SH-SY5Y (cell line): ENCODE data around the gene THSD4.

ENCODE experiments used
- GATA2 ChIP-seq: IDR thresholded peaks from 2 replicates; pipeline ENCODE4 v1.6.1; 2011; ENCODE audit warnings: mild to moderate bottlenecking, low read depth, low read length
- GATA3 ChIP-seq: IDR thresholded peaks from 2 replicates; pipeline ENCODE4 v1.6.1; 2011; ENCODE audit warnings: low read depth, mild to moderate bottlenecking, low read length, moderate library complexity

Gene THSD4

DNA sequence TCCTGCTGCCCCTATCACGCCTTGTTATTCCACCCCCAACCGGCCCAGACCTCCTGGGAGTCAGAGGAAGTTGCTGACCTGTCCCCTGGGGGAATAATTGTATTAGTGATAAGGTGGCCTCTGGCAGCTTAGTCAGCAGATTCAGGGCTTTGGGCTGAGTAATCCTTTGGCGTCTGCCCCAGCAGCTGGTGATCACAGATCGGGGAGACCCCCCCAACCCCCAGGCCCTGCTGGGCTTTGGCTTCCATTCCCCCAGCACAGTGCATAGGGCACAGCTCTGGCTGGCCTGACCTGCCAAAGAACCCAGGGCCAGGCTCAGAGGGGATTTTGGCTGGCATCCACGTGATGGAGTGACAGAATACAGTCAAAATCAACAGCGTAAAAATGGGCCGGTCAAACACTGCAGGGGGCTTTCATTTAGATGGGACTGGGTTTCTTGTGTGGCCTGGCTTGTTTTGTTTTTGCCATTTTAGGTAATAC is 691.2 kb downstream of the THSD4 start:
- no peak; the same call in 1 of the 2 replicates for TF ChIP-seq GATA2

DNA sequence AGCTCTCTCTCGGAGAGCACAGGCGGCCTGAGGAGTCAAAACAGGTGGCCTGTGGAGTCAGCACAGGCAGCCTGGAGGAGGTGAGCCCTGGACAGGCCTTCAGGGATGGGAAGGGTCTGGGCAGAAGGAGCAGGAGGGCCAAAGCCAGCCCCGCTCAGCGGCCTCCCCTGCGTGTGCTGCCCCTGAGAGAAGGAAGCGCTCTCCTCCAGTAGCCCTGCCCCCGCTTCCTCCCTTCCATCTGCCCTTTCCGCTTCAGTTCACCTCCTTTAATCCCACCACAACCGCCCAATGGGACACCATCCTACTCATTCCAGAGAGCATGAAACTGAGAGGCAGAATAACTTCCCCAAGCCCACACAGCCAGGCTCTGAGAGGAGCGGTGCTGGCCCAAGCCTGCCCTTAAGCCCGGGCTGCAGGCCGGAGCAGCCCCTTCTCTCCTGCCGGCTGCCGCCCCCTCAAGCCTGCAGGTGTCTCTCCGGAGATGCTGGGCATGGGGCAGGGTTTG is 691.9 kb downstream of the THSD4 start:
- TF ChIP-seq GATA2 (no peak), GATA3 (no peak)

DNA sequence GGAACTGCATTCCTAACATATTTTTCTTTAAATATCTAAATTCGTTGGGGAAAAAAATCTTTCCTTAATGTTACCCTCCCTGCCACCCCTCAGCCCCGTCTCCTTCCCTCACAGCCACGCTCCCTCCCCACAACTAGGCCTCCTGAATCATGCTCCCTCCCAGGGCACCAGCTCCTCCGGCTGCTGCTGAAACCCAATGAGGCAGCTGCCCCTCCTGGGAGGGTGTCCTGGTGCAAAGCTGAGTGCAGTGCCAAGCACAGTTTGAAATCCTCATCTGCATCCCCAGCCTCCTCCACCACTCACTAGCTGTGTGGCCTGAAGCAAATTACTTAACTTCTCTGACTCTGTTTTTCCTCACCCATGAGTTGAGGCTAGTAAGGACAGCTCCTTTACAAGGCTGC is 692.4 kb downstream of the THSD4 start:
- TF ChIP-seq GATA3 (no peak), GATA2 (no peak)

DNA sequence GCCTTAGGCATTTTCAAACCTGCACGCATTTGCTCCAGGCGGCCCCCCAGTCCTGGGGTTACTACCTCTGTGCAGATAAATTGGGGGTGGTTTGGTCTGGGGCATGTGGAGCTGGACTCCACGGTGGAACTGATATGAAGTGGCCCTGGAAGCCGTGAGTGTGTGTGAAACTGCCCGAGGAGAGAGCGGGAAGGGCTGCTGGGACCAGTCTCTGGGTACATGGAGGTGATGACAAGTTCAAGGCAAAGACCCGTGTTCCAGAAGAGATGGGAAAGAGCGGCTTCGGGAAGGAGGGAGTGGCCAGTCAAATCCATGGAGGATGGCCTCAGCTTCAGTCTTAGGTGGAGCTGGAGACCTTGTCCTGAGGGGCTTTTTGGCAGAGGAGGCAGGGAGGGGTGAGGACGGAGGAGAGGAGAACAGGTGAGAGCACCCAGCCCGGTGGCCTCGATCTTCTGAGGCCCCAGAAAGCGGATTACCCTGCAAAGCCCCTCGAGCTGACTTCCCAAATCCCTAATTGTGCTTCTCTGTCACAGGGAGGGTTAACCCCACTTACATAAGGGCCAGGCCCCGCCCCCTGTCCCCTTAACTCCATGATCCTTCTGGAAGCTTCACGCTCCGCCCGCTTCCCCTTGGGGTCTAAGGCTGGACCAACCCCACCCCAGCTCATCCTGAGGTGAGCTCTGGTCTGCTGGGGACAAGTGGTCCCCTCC is 693.2 kb downstream of the THSD4 start:
- no peak for TF ChIP-seq GATA3
- TF ChIP-seq GATA2, result no peak

DNA sequence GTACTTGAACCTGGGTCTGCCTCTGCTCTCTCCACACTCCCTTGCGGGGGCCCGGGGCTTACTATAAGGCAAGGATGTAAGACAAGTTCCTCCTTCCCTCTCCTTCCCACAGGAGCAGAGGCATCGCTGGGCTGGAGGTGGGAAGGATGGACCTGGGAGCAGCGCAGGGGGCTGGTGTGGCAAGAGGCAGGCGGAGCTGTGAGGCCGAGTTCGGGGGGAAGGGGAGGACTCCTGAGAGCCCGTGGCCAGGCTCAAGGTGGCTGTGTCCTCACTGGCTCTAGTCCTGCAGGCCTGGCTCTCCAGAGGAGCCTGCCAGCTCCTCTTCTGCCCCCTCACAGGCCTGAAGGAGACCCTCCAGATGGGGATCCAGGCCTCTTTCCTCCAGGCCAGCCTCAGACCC is 694.1 kb downstream of the THSD4 start:
- no peak for TF ChIP-seq GATA2
- TF ChIP-seq GATA3, result no peak

DNA sequence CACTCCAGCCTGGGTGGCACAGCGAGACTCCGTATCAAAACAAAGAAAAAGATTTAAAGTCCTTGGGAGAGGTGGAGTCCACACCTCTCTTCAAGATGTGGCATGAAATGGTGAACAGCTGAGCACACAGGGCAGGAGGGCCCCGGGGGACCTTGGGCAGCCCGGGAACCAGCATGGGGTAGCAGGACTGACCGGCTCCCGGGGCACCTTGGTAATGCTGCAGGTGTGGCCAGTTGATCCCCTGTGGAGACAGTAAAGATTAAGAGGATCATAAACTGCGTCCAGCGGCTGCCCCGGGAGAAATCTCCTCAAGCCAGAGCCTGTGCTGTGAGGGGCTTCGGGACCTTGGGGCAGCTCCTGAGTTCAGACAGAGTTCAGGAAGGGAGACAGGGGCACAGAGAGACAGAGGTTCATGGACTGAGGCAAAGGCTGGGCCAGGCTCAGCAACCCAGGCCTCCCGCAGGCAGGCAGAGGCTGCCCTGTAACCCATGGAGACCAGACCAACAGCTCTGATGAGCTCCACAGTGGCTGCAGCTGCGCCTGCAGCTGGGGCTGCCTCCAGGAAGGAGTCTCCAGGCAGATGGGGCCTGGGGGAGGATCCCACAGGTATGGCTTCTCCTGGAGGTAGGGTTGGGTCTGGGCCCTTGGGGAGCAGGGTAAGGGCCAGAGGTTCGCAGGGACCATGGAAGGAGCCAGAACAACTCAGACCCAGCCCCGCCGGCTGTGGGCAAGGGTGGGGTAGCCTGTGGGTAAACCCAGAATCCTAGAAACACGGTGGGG is 695.2 kb downstream of the THSD4 start, which contains the start of gene NR2E3:
Gene NR2E3, plus strand, starts transcription at position 299 of the 780 bp plus-strand sequence. Its CDS starts 190 bp downstream, at position 489.
- no peak for TF ChIP-seq GATA2
- TF ChIP-seq GATA3, result no peak

DNA sequence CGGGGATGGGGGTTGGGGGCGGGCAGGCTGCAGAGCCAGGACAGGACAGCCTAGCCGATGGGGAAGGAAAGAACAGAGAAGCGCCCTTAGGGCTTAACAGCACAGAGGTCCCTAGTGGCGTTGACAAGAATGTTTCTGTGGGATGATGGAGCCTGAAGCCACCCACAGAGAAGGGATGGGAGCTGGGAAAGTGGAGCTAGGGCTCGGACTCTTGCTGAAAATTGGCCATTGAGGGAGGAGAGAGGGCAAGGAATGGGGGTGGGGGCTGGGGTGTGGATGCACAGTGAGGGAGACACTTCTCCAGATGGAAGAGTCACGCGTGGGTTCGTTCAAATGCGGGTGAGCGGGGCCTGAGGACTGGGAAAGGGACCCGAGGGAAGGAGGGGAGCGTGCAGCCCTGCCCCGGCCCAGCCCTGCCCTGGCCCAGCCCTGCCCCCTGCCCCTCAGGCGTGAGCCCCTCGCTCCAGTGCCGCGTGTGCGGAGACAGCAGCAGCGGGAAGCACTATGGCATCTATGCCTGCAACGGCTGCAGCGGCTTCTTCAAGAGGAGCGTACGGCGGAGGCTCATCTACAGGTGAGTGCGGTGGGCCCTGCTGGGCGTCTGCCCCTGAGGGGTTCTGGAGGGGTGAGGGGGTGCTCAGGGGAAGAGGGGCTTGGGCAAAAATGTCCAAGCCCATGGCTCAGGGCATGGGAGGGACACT is 695.9 kb downstream of the THSD4 start:
- TF ChIP-seq GATA2 (no peak), GATA3 (no peak)

DNA sequence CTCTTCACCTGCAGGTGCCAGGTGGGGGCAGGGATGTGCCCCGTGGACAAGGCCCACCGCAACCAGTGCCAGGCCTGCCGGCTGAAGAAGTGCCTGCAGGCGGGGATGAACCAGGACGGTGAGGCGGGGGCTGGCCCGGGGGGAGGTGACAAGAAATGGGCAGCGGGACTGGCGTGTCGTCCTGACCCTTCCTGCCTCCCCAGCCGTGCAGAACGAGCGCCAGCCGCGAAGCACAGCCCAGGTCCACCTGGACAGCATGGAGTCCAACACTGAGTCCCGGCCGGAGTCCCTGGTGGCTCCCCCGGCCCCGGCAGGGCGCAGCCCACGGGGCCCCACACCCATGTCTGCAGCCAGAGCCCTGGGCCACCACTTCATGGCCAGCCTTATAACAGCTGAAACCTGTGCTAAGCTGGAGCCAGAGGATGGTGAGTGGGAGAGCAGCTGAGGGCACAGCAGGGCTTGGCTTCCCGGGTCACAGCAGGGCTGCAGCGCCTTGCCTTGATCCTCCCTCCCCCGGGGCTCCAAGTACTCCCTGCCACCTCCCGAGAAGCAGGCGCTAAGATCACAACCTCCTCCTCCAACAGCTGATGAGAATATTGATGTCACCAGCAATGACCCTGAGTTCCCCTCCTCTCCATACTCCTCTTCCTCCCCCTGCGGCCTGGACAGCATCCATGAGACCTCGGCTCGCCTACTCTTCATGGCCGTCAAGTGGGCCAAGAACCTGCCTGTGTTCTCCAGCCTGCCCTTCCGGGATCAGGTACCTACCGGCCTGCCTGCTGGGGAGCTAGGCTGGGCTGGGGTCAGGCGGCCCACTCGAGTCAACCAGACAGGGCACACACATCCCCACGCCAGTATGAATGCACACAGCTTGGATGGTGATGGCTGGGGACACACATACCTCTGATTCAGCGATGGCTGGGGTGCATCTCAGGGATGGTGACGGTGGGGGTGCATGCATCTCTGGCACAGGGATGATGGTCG is 696.8 kb downstream of the THSD4 start:
- TF ChIP-seq GATA2 (no peak), GATA3 (no peak)

DNA sequence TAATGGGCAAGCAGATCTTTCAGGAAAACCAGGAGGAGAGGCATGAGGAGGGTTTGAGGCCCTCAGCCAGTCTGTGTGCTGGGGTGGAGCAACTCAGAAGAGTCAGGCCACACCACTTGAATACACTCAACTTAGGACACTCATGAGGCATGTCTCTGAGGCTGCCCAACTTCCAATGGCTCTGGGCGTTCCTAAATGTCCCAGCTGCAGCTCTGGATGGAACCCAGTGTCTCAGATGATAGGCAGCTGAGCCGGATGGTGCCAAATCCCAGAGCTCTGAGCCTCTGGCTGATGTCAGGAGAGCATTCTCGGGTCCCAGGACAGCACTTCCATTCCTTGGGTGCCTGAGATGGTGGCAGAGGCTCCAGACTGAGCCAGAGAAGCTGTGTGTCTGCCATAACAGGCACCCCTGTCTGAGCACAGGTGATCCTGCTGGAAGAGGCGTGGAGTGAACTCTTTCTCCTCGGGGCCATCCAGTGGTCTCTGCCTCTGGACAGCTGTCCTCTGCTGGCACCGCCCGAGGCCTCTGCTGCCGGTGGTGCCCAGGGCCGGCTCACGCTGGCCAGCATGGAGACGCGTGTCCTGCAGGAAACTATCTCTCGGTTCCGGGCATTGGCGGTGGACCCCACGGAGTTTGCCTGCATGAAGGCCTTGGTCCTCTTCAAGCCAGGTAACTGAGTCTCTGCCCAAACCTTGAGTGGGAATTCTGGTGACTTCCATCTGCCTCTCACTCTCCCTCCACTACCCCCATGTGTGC is 697.9 kb downstream of the THSD4 start:
- no peak for TF ChIP-seq GATA3
- TF ChIP-seq GATA2, result no peak

DNA sequence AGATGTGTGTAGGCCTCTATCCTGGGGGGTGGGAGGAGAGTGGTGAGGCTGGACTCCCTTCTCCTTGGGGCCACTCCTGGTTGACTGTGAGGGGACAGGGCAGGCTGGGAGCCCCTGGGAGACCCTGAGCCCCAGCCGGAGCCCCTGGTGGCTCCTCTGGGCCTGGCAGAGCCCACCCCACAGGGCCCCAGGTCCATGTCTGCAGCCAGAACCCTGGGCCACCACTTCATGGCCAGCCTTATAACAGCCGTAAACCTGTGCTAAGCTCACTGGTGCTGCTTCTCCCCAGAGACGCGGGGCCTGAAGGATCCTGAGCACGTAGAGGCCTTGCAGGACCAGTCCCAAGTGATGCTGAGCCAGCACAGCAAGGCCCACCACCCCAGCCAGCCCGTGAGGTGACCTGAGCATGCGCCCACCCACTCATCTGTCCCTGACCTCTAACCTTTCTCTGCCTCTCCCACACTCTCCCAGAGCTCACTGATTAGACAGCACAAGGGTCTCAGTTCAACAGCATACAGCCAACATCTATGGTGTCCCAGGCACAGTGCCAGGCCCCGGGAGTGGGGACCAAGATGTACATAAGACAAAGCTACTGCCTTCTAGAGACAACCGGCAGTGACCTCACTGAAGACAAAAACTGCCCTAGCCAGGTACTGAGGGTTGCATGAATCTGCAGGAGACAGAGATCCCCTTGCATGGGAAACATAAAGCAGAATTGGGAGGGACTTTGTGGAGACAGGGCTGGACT is 698.6 kb downstream of the THSD4 start:
- no peak for TF ChIP-seq GATA2
- no peak for TF ChIP-seq GATA3

DNA sequence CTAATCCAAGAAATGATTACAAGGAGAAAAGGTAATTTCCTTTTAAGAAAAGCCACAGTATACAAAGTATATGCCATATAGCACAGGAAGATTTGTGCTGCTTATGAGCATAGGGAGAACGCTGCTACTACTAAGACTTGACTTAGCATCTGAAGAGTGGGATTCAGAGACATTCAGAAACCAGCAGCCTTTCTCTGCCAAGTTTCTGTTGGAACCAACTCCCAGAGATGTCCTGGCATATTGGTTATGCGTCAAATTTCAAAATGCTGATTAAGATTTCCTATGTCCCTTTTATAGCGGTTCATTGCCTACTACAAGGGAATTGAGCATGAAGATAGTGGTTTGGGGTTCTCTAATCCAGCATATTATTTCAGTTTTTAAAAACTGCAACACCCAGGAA is 700.0 kb downstream of the THSD4 start:
- TF ChIP-seq GATA2 (no peak), GATA3 (no peak)

DNA sequence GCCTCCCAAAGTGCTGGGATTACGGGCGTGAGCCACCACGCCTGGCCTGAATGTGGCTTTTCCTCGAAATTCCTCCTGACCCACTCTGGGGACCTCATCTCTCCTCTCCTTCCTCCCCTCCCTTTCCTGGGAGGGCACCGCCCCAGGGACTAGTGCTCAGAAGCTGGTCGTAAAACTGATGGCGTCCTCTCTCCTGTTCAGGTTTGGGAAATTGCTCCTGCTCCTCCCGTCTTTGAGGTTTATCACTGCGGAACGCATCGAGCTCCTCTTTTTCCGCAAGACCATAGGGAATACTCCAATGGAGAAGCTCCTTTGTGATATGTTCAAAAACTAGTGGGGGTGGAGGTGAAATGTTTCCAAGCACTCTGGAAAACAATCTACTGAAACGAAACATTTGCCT is 702.1 kb downstream of the THSD4 start:
- TF ChIP-seq GATA3 (no peak), GATA2 (no peak)
